HEK293T (cell line): Measurements from ENCODE around the gene PSMB7.

Source experiments
- CTCF ChIA-PET: fragments of 350-600 bp; formaldehyde crosslinking; extraction: SDS; loops from one replicate; lab custom pipeline; 2021; ENCODE audit warnings: antibody characterized with exemption, inconsistent platforms; lab: Yijun Ruan, JAX
- POLR2A ChIA-PET: fragments of 350-600 bp; formaldehyde crosslinking; extraction: SDS; loops from one replicate; lab custom pipeline; 2020; ENCODE audit warnings: antibody characterized with exemption, inconsistent platforms; lab: Yijun Ruan, JAX
- DNase-seq: peaks from one replicate; pipeline ENCODE4 v3.0.0; 2012; ENCODE audit warnings: mixed read lengths; ENCODE audit errors: extremely low spot score
- ARNT ChIP-seq: fragments of 450-650 bp; IDR thresholded peaks from 2 replicates; pipeline ENCODE4 v1.6.1; 2017; ENCODE audit warnings: mild to moderate bottlenecking
- BHLHE40 ChIP-seq: fragments of 450-650 bp; IDR thresholded peaks from 2 replicates; pipeline ENCODE4 v1.6.1; 2016; ENCODE audit warnings: mild to moderate bottlenecking, moderate library complexity, borderline replicate concordance
- CTBP1 ChIP-seq: fragments of 450-650 bp; IDR thresholded peaks from 2 replicates; pipeline ENCODE4 v1.6.1; 2016; ENCODE audit warnings: borderline replicate concordance
- ELF4 ChIP-seq: fragments of 450-650 bp; IDR thresholded peaks from 2 replicates; pipeline ENCODE4 v1.6.1; 2017; ENCODE audit warnings: antibody characterized with exemption
- FOXA1 ChIP-seq: fragments of 450-650 bp; IDR thresholded peaks from 2 replicates; pipeline ENCODE4 v1.6.1; 2016; ENCODE audit warnings: mild to moderate bottlenecking
- FOXK2 ChIP-seq: fragments of 450-650 bp; IDR thresholded peaks from 2 replicates; pipeline ENCODE4 v1.6.1; 2016; ENCODE audit warnings: mild to moderate bottlenecking
- FOXM1 ChIP-seq: fragments of 450-650 bp; IDR thresholded peaks from 2 replicates; pipeline ENCODE4 v1.6.1; 2017; ENCODE audit warnings: mild to moderate bottlenecking, borderline replicate concordance
- HDGF ChIP-seq: fragments of 450-650 bp; IDR thresholded peaks from 2 replicates; pipeline ENCODE4 v1.6.1; 2017; ENCODE audit warnings: antibody characterized with exemption, borderline replicate concordance
- L3MBTL2 ChIP-seq: fragments of 450-650 bp; conservative IDR thresholded peaks from 2 replicates; pipeline ENCODE4 v1.6.1; 2016; ENCODE audit warnings: mild to moderate bottlenecking
- LEF1 ChIP-seq: fragments of 450-650 bp; IDR thresholded peaks from 2 replicates; pipeline ENCODE4 v1.6.1; 2017; ENCODE audit warnings: mild to moderate bottlenecking, borderline replicate concordance
- NFRKB ChIP-seq: fragments of 450-650 bp; IDR thresholded peaks from 2 replicates; pipeline ENCODE4 v1.6.1; 2016; ENCODE audit warnings: mild to moderate bottlenecking, moderate library complexity
- PKNOX1 ChIP-seq: fragments of 450-650 bp; IDR thresholded peaks from 2 replicates; pipeline ENCODE4 v1.6.1; 2016
- SP1 ChIP-seq: fragments of 450-650 bp; IDR thresholded peaks from 2 replicates; pipeline ENCODE4 v1.6.1; 2017
- SUZ12 ChIP-seq: fragments of 450-650 bp; IDR thresholded peaks from 2 replicates; pipeline ENCODE4 v1.6.1; 2016; ENCODE audit warnings: mild to moderate bottlenecking
- TARDBP ChIP-seq: fragments of 450-650 bp; IDR thresholded peaks from 2 replicates; pipeline ENCODE4 v1.6.1; 2016
- ZNF384 ChIP-seq: fragments of 450-650 bp; IDR thresholded peaks from 2 replicates; pipeline ENCODE4 v1.6.1; 2016

Gene PSMB7

GRCh38 chr9:124415102-124415851 is at the start of gene PSMB7:
Gene PSMB7 (minus strand): TSS chr9:124415442. CDS start chr9:124415425, 17 bp downstream.
- TF ChIP-seq FOXK2 (no peak), PKNOX1 (peak; percentile 54), L3MBTL2 (no peak), SUZ12 (no peak), LEF1 (no peak), BHLHE40 (no peak), FOXM1 (peak; percentile 81), HDGF (no peak), CTBP1 (no peak), ZNF384 (no peak), ARNT (0 out of 2 replicates have a peak, but pooled peaks have one; percentile 31), SP1 (no peak), ELF4 (peak; percentile 77), TARDBP (no peak), NFRKB (peak; percentile 40; the same call in 1 of the 2 replicates)
- DNase-seq: peak; percentile 95
- ChIA-PET POLR2A (no interaction called here), CTCF (no interaction called here)

GRCh38 chr9:124462739-124463138 is 47.5 kb upstream of the PSMB7 start:
- ChIA-PET POLR2A (no interaction called here), CTCF (no interaction called here)
- TF ChIP-seq CTBP1 (no peak), FOXA1 (no peak), ZNF384 (no peak)
- DNase-seq: no peak

GRCh38 chr9:124458441-124458840 is 43.2 kb upstream of the PSMB7 start:
- CTCF ChIA-PET: interaction anchor here (0.6 kb wide), 1 partner anchor 138 kb away, joined by 3 read pairs; no protein-coding TSS in a partner anchor
- POLR2A ChIA-PET: no interaction called here

GRCh38 chr9:124457887-124458431 is 42.7 kb upstream of the PSMB7 start:
- ChIA-PET CTCF (no interaction called here), POLR2A (no interaction called here)
- no peak for DNase-seq
- TF ChIP-seq FOXM1 (no peak), TARDBP (no peak), NFRKB (no peak), ZNF384 (no peak), ELF4 (no peak), BHLHE40 (no peak), SP1 (no peak), CTBP1 (no peak)

More at GRCh38 chr9:124458441-124458840, 43.2 kb upstream of the PSMB7 start:
- TF ChIP-seq L3MBTL2 (no peak), TARDBP (no peak), FOXA1 (no peak), ELF4 (no peak), ZNF384 (no peak), LEF1 (no peak), HDGF (no peak)
- DNase-seq: no peak

- no peak for DNase-seq
- CTCF ChIA-PET: interaction anchor here (1.0 kb wide), 1 partner anchor 23 kb away, joined by 3 read pairs; no protein-coding TSS in a partner anchor
- POLR2A ChIA-PET: no interaction called here
- TF ChIP-seq ZNF384 (no peak), FOXA1 (no peak)
These were observed 42.0 kb upstream of the PSMB7 start for GRCh38 chr9:124457079-124457886.

- CTCF ChIA-PET: interaction anchor here (1.0 kb wide), 1 partner anchor 24 kb away, joined by 3 read pairs; no protein-coding TSS in a partner anchor
- TF ChIP-seq BHLHE40: no peak
- no peak for TF ChIP-seq CTBP1
- no peak for TF ChIP-seq SUZ12
- TF ChIP-seq FOXA1: no peak
- POLR2A ChIA-PET: no interaction called here
- DNase-seq: no peak
These were observed 41.3 kb upstream of the PSMB7 start for GRCh38 chr9:124456341-124457078.

- no peak for TF ChIP-seq BHLHE40
- TF ChIP-seq CTBP1: no peak
- no peak for TF ChIP-seq ARNT
- TF ChIP-seq ZNF384: no peak
- no peak for TF ChIP-seq HDGF
- TF ChIP-seq FOXM1: no peak
- no peak for TF ChIP-seq L3MBTL2
- no peak for TF ChIP-seq SP1
- TF ChIP-seq LEF1: no peak
- no peak for TF ChIP-seq ELF4
- TF ChIP-seq FOXK2: no peak
- CTCF ChIA-PET: no interaction called here
- no peak for DNase-seq
- POLR2A ChIA-PET: no interaction called here
These were observed 40.6 kb upstream of the PSMB7 start for GRCh38 chr9:124455820-124456219.
